HG02678 (cell line): ENCODE results near the gene PRR29.
"Not testable (repeated sequence)": the region's sequence is repeated elsewhere in the genome, so short reads cannot be mapped to it uniquely, and the experiment has no call there.

Experiments used
- ATAC-seq: cut with Tn5 transposase; IDR thresholded peaks from one replicate; pipeline ENCODE4 v1.9.1; 2021; ENCODE audit warnings: mild to moderate bottlenecking, moderate library complexity; ENCODE audit not compliant: unreplicated experiment

The PRR29 gene

DNA sequence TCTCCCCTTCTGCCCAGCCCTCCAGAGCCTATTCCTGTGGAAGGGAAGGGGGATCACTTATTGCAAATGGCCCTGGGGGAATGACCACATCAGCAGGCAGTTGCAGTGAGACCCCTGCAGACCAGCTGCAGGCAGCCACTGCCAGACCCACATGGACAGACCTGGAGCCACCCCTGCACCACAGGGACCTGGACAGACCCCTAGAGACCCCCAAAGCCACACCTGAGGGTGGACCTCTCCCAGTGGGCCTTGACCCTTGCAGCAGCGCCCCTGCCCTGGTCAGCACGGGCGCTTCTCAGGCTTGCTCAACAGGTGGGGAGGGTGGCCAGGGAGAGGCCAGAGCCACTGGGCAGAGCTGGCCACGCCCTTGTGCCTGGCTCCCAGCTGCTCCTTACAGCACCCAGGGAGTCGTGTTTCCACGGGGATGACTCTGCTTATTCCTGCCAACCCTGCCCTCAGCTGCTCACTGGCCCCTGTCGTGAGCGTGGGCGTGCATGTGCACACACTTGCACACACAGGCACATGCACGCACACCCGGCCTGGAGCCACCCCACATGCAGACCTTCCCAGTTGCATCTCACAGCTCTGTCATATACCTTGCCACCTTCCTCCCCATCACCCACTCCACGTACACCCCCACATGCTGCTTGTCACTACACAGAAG, 24.1 kb upstream of the PRR29 start:
- ATAC-seq, result no peak

GRCh38 chr17:63974594-63975192, 23.5 kb upstream of the PRR29 start:
- ATAC-seq, result no peak

DNA sequence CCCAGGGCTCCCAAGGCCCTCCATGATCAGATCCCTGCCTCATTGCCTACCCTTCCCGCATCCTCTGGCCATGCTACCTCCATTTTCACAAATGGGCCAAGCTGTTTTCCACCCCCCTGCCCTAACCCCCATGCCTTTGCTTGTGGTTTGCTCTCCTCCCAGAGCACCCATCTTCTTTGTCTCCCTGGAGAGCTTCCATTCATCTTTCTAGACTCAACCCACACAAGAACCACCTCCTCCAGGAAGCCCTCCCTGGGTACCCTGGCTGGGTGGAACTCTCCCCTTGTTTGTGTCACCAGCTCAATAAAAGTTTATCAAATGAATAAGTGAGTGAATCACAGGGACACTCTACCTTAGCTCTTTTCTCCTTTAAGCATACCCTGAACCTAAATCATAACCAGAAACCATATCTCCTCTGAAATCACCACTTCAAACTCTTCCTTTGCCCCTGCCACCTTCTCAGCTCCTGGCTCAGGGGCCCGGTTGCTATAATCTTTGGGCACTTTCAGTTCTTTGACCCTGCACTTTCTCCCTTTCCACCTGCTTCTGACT, 22.5 kb upstream of the PRR29 start:
- ATAC-seq, result no peak

DNA sequence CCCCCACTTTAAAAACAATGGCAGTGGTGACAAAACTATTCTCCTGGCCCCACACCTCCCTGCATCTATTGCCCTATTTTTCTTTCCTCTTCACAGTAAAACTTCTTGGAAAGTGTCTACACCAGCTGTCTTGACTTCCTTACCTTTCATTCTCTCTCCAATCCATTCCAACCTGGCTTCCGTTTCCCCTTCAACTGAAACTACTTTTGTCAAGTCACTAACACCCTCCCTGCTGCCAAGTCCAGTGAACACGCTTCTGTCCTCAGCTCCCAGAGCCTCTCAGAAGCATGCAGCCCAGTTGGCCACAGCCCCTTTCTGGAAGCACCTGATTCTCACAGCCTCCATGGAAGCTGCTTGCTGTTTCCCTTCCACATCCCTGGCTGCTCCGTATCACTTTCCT, 21.4 kb upstream of the PRR29 start:
- ATAC-seq, result no peak

DNA sequence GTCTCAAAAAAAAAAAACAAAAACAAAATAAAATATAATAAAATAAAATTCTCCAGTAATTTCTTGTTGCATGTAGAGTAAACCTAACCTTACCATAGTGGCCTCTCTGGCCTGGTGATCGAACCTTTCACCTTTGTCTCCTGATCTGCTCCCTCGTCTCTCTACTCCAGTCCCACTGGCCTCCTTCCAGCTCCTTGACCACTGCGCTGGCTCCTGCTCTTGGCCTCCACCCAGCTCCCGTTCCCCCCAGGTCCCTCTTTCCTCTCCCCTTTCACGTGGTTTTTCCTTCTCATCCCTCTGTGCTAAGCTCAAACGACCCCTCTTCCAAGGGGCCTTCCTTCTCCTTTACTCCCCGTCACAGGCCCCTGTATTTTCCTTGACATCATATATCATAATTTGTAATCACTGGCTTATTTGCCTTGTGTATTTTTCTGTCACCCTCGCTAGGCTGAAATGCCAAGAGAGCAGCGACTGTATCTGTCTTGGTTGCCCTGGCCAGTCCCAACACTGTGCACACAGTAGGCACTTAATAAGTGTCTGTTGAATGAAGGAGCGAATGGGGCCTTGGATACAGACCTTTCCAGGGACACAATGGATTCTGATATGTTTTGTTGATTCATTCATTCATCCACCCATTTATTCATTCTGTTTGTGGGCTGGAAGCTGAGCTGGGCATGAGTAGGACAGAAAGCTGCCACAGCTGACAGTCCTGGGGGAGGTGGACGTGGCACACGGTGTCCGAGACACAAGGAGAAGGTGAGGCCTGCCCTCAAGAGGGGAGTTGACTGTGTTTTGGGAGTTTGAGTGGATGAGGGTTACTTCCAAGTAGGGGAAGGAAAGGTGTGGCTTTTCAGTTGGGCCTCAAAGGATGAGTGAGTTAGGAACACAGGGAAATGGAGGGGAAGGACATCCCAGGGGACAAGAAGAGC, 19.6 kb upstream of the PRR29 start:
- ATAC-seq, result no peak

GRCh38 chr17:63982641-63983040, 15.5 kb upstream of the PRR29 start:
- not testable (repeated sequence) for ATAC-seq

DNA sequence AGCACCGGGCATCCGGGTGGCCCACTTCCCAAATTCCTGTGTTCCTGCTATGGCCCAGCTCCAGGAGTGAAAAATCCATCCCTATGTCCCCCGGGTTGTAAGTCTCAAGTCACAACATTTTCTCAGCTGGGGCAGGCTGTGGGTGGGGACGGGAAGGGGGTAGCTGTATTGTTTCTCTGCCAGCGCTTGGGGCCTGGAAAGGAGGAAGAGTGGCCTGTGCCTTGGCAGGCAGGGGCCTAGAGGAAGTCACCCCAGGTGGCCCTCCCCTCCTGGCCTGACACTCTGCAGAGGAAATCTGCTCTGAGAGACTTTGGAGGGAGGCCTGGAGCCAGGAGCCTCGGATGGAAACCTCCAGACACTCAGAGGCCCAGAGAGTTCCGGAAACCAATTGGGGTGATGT, 14.8 kb upstream of the PRR29 start:
- no peak for ATAC-seq

- no peak for ATAC-seq
Measured at GRCh38 chr17:63984236-63984635, 13.9 kb upstream of the PRR29 start.

- ATAC-seq, result no peak
Measured at GRCh38 chr17:63984651-63985386, 13.3 kb upstream of the PRR29 start.

- no peak for ATAC-seq
Measured at GRCh38 chr17:63985387-63986140, 12.6 kb upstream of the PRR29 start.

GRCh38 chr17:63986821-63987220, 11.3 kb upstream of the PRR29 start:
- ATAC-seq, result no peak

GRCh38 chr17:63987221-63988126, 10.7 kb upstream of the PRR29 start:
- no peak for ATAC-seq

DNA sequence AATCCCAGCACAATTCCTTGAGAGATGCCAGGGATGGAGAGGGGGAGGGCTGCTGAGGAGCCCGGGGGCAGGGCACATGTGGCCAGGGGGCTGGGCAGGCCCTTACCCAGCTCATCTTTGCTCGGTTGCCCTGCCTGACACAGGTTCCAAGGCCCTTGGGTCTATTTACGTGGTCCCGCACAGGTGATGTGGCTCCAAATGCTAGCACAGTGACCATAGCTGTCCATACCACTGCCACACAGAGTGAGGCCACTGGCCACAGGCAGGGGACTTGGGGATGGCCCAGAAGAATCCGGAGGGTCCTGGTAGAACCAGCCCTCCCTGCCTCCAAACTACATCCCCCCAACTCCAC, 10.0 kb upstream of the PRR29 start:
- no peak for ATAC-seq

GRCh38 chr17:63988741-63989621, 9.2 kb upstream of the PRR29 start:
- no peak for ATAC-seq

DNA sequence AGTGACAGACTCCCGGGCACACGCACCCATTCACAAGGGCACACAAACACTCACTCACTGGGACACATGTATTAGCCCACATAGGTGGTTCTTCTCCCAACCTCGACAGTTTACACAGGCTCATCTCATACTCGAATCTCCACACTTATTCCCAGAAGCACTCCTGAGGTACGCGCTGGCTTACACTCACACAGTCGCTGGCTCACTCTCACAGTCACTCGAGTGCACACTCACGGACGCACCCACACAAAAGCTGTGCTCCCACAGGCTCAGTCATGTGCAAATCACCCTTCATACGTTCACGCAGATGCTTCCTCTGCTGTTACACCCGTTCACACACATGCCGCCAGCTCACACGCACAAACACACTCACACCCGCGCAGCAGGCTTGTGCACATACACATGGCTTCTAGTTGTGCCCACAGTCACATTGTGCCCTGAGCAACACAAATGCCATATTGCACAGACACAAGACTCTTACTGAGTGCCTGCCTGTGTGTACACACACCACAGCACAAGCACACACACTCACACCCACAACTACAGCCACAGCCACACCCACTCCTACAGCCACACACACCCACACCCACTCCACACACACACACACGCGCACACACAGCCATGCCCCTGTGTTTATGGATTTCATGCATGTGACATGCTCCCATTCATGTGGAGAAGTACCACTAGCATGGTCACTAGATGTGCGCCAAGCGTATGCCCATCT, 8.4 kb upstream of the PRR29 start:
- no peak for ATAC-seq

- ATAC-seq, result no peak
Measured at GRCh38 chr17:63991611-63992010, 6.5 kb upstream of the PRR29 start.

DNA sequence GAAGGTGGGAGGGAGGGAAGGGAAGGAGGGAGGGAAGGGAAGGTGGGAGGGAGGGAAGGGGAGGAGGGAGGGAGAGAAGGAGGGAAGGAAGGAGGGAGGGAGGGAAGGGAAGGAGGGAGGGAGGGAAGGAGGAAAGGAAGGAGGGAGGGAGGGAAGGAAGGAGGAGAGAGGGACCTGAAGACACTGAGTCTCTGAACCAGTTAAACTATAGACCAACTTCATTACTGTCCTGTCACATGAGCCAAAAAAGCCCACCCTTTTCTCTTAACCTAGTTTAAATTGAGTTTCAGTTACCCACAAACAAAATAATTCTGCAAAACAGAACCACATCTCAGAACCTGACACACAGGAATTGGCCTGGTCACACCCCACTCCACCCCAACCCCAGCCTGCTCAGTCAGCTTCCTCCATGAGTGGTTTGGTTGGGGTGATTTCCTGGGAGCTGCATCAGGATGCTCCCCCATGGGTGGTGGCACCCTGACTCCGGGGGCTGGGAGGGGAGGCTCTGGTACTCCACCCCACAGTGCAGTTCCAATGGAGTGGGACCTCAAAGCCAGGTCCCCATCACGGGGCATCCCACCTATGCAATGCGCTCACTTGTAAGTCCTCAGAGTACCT, 4.7 kb upstream of the PRR29 start:
- ATAC-seq, result no peak
